SK-N-SH treated with all-trans-retinoic acid at 6 μM for 48 hours (cell line): ENCODE data around the gene HDGF.

Experiments used
- ATAC-seq: fragments of 200-7000 bp; cut with Tn5 transposase; 3 replicates; pipeline ENCODE4 v1.9.1; 2020; ENCODE audit warnings: mild to moderate bottlenecking, moderate library complexity
- ARNTL ChIP-seq: fragments of 450-650 bp; formaldehyde crosslinking; IDR thresholded peaks from 2 replicates; pipeline ENCODE4 v1.5.0; 2020; ENCODE audit warnings: low read depth, mild to moderate bottlenecking, moderate library complexity, borderline replicate concordance
- CREB5 ChIP-seq: fragments of 250-450 bp; sonication (Bioruptor Pico); IDR thresholded peaks from 2 replicates; pipeline ENCODE4 v1.5.1; 2020; ENCODE audit warnings: low read depth, mild to moderate bottlenecking, moderate library complexity
- CSDC2 ChIP-seq: fragments of 250-450 bp; sonication (Bioruptor Pico); IDR thresholded peaks from 2 replicates; pipeline ENCODE4 v1.5.0; 2020; ENCODE audit warnings: mild to moderate bottlenecking, moderate library complexity
- CSRNP3 ChIP-seq: fragments of 250-450 bp; sonication (Bioruptor Pico); IDR thresholded peaks from 2 replicates; pipeline ENCODE4 v1.5.1; 2021; ENCODE audit warnings: mild to moderate bottlenecking, moderate library complexity
- ESRRG ChIP-seq: fragments of 250-450 bp; sonication (Bioruptor Pico); IDR thresholded peaks from 2 replicates; pipeline ENCODE4 v1.6.1; 2021; ENCODE audit warnings: mild to moderate bottlenecking
- GLIS3 ChIP-seq: fragments of 250-450 bp; sonication (Bioruptor Pico); IDR thresholded peaks from 2 replicates; pipeline ENCODE4 v1.5.0; 2020; ENCODE audit warnings: mild to moderate bottlenecking, moderate library complexity
- ISL1 ChIP-seq: fragments of 250-450 bp; sonication (Bioruptor Pico); IDR thresholded peaks from 2 replicates; pipeline ENCODE4 v2.1.2; 2022; ENCODE audit warnings: mild to moderate bottlenecking, moderate library complexity
- OSR1 ChIP-seq: fragments of 250-450 bp; sonication (Bioruptor Pico); IDR thresholded peaks from 2 replicates; pipeline ENCODE4 v1.8.0; 2022; ENCODE audit warnings: moderate library complexity, mild to moderate bottlenecking, inconsistent platforms
- PATZ1 ChIP-seq: fragments of 250-450 bp; sonication (Bioruptor Pico); IDR thresholded peaks from 2 replicates; pipeline ENCODE4 v1.8.0; 2020; ENCODE audit warnings: mild to moderate bottlenecking, moderate library complexity, borderline replicate concordance
- POU6F1 ChIP-seq: fragments of 250-450 bp; sonication (Bioruptor Pico); IDR thresholded peaks from 2 replicates; pipeline ENCODE4 v1.8.0; 2021; ENCODE audit warnings: low read depth, mild to moderate bottlenecking, moderate library complexity, borderline replicate concordance
- PPARA ChIP-seq: fragments of 250-450 bp; sonication (Bioruptor Pico); IDR thresholded peaks from 2 replicates; pipeline ENCODE4 v1.5.0; 2020; ENCODE audit warnings: mild to moderate bottlenecking, borderline replicate concordance
- SNAI2 ChIP-seq: fragments of 250-450 bp; sonication (Bioruptor Pico); IDR thresholded peaks from 2 replicates; pipeline ENCODE4 v1.5.0; 2020; ENCODE audit warnings: mild to moderate bottlenecking, moderate library complexity
- TCF4 ChIP-seq: fragments of 250-450 bp; sonication (Bioruptor Pico); IDR thresholded peaks from 2 replicates; pipeline ENCODE4 v1.8.0; 2021; ENCODE audit warnings: mild to moderate bottlenecking, moderate library complexity, borderline replicate concordance
- TOX ChIP-seq: fragments of 250-450 bp; sonication (Bioruptor Pico); IDR thresholded peaks from 2 replicates; pipeline ENCODE4 v1.8.0; 2021; ENCODE audit warnings: mild to moderate bottlenecking, moderate library complexity, borderline replicate concordance
- TSHZ2 ChIP-seq: fragments of 250-450 bp; sonication (Bioruptor Pico); IDR thresholded peaks from 2 replicates; pipeline ENCODE4 v1.5.0; 2020; ENCODE audit warnings: mild to moderate bottlenecking, moderate library complexity
- ZC3H10 ChIP-seq: fragments of 250-450 bp; sonication (Bioruptor Pico); IDR thresholded peaks from 2 replicates; pipeline ENCODE4 v1.5.1; 2021; ENCODE audit warnings: mild to moderate bottlenecking, moderate library complexity
- ZFP30 ChIP-seq: fragments of 450-650 bp; formaldehyde crosslinking; IDR thresholded peaks from 2 replicates; pipeline ENCODE4 v1.5.0; 2022; ENCODE audit warnings: mild to moderate bottlenecking, moderate library complexity
- ZNF565 ChIP-seq: fragments of 450-650 bp; formaldehyde crosslinking; conservative IDR thresholded peaks from 2 replicates; pipeline ENCODE4 v1.5.0; 2020; ENCODE audit warnings: low read depth, mild to moderate bottlenecking, moderate library complexity
- ZNF70 ChIP-seq: fragments of 450-650 bp; formaldehyde crosslinking; IDR thresholded peaks from 2 replicates; pipeline ENCODE4 v1.5.0; 2020; ENCODE audit warnings: mild to moderate bottlenecking, moderate library complexity
- ZNF8 ChIP-seq: fragments of 450-650 bp; formaldehyde crosslinking; IDR thresholded peaks from 2 replicates; pipeline ENCODE4 v1.5.0; 2020; ENCODE audit warnings: mild to moderate bottlenecking, moderate library complexity

Gene HDGF

GRCh38 chr1:156751757-156752481 lies 444 bp upstream of the HDGF start:
- ATAC-seq: peak; percentile 70
- TF ChIP-seq CSRNP3 (CRISPR knock-in tag) (no peak), ZNF70 (CRISPR knock-in tag) (no peak), TOX (CRISPR knock-in tag) (no peak), ZNF8 (CRISPR knock-in tag) (no peak), PPARA (no peak), CSDC2 (CRISPR knock-in tag) (no peak), ARNTL (CRISPR knock-in tag) (no peak), CREB5 (CRISPR knock-in tag) (no peak), PATZ1 (no peak), ISL1 (CRISPR knock-in tag) (no peak), ZC3H10 (CRISPR knock-in tag) (no peak), ZNF565 (CRISPR knock-in tag) (no peak), ZFP30 (CRISPR knock-in tag) (no peak), TCF4 (no peak), SNAI2 (CRISPR knock-in tag) (no peak), ESRRG (CRISPR knock-in tag) (no peak), GLIS3 (CRISPR knock-in tag) (no peak)

GRCh38 chr1:156750711-156751450 lies 594 bp downstream of the HDGF start:
- ATAC-seq: no peak
- TF ChIP-seq TSHZ2 (no peak), PATZ1 (0 out of 2 replicates have a peak, but pooled peaks have one; percentile 38)

GRCh38 chr1:156750191-156750672 lies 1.2 kb downstream of the HDGF start:
- no peak for ATAC-seq
- TF ChIP-seq ARNTL (CRISPR knock-in tag): no peak
- no peak for TF ChIP-seq TSHZ2
- TF ChIP-seq OSR1: no peak
- no peak for TF ChIP-seq POU6F1 (CRISPR knock-in tag)
- no peak for TF ChIP-seq ISL1 (CRISPR knock-in tag)
- no peak for TF ChIP-seq SNAI2 (CRISPR knock-in tag)
- no peak for TF ChIP-seq CREB5 (CRISPR knock-in tag)
- no peak for TF ChIP-seq ZNF565 (CRISPR knock-in tag)
- TF ChIP-seq ESRRG (CRISPR knock-in tag): no peak
- no peak for TF ChIP-seq CSDC2 (CRISPR knock-in tag)
- no peak for TF ChIP-seq TCF4
